ENCODE data around the gene RIN1.

- TF ChIP-seq POLR2A (IDR thresholded peaks at IDR 0.05) (no peak), CTCF (IDR thresholded peaks at IDR 0.05) (no peak)
These were observed 20.1 kb downstream of the RIN1 start for GRCh38 chr11:66315921-66316811.
